HEK293 (cell line): ENCODE measurements around the gene AMPD2.

ENCODE experiments used
- AEBP2 ChIP-seq: fragments of 450-650 bp; formaldehyde crosslinking; IDR thresholded peaks from 2 replicates; pipeline ENCODE4 v1.5.1; 2016; ENCODE audit warnings: missing biosample characterization, missing genetic modification characterization, borderline replicate concordance
- EGR2 ChIP-seq: fragments of 450-650 bp; formaldehyde crosslinking; IDR thresholded peaks from 2 replicates; pipeline ENCODE4 v1.5.1; 2016; ENCODE audit warnings: low read depth, missing biosample characterization, missing genetic modification characterization
- REST ChIP-seq: fragments of 450-650 bp; formaldehyde crosslinking; IDR thresholded peaks from 2 replicates; pipeline ENCODE4 v1.5.1; 2016; ENCODE audit warnings: missing biosample characterization, missing genetic modification characterization
- SP7 ChIP-seq: fragments of 450-650 bp; formaldehyde crosslinking; IDR thresholded peaks from 2 replicates; pipeline ENCODE4 v1.5.1; 2016; ENCODE audit warnings: missing biosample characterization, missing genetic modification characterization
- ZBTB6 ChIP-seq: fragments of 450-650 bp; formaldehyde crosslinking; IDR thresholded peaks from 2 replicates; pipeline ENCODE4 v1.5.1; 2017; ENCODE audit warnings: missing biosample characterization, missing genetic modification characterization
- ZNF214 ChIP-seq: fragments of 450-650 bp; formaldehyde crosslinking; IDR thresholded peaks from 2 replicates; pipeline ENCODE4 v1.5.1; 2017; ENCODE audit warnings: missing biosample characterization, mild to moderate bottlenecking, missing genetic modification characterization, borderline replicate concordance
- ZNF24 ChIP-seq: fragments of 450-650 bp; formaldehyde crosslinking; IDR thresholded peaks from 2 replicates; pipeline ENCODE4 v1.5.1; 2016; ENCODE audit warnings: missing biosample characterization, missing genetic modification characterization
- ZNF266 ChIP-seq: fragments of 450-650 bp; formaldehyde crosslinking; IDR thresholded peaks from 2 replicates; pipeline ENCODE4 v1.5.1; 2016; ENCODE audit warnings: missing biosample characterization, missing genetic modification characterization, low read depth
- ZNF280D ChIP-seq: fragments of 450-650 bp; formaldehyde crosslinking; IDR thresholded peaks from 2 replicates; pipeline ENCODE4 v1.5.1; 2016; ENCODE audit warnings: missing biosample characterization, missing genetic modification characterization
- ZNF335 ChIP-seq: fragments of 450-650 bp; formaldehyde crosslinking; conservative IDR thresholded peaks from 2 replicates; pipeline ENCODE4 v1.5.1; 2016; ENCODE audit warnings: missing biosample characterization, missing genetic modification characterization
- ZNF391 ChIP-seq: fragments of 450-650 bp; formaldehyde crosslinking; IDR thresholded peaks from 2 replicates; pipeline ENCODE4 v1.5.1; 2016; ENCODE audit warnings: low read depth, missing biosample characterization, missing genetic modification characterization, borderline replicate concordance
- ZNF398 ChIP-seq: fragments of 450-650 bp; formaldehyde crosslinking; IDR thresholded peaks from 2 replicates; pipeline ENCODE4 v1.5.1; 2017; ENCODE audit warnings: missing biosample characterization, missing genetic modification characterization
- ZNF449 ChIP-seq: fragments of 450-650 bp; formaldehyde crosslinking; IDR thresholded peaks from 2 replicates; pipeline ENCODE4 v1.5.1; 2017; ENCODE audit warnings: missing biosample characterization, mild to moderate bottlenecking, missing genetic modification characterization, moderate library complexity
- ZNF585B ChIP-seq: fragments of 450-650 bp; formaldehyde crosslinking; IDR thresholded peaks from 2 replicates; pipeline ENCODE4 v1.5.1; 2016; ENCODE audit warnings: missing biosample characterization, missing genetic modification characterization
- ZNF596 ChIP-seq: fragments of 450-650 bp; IDR thresholded peaks from 2 replicates; pipeline ENCODE4 v1.5.0; 2018; ENCODE audit warnings: missing biosample characterization, mild to moderate bottlenecking, missing genetic modification characterization, moderate library complexity
- ZNF843 ChIP-seq: fragments of 450-650 bp; formaldehyde crosslinking; IDR thresholded peaks from 2 replicates; pipeline ENCODE4 v1.5.1; 2016; ENCODE audit warnings: missing biosample characterization, missing genetic modification characterization

AMPD2 gene

GRCh38 chr1:109637446-109637845 lies 17.8 kb downstream of the AMPD2 start (continued):
- TF ChIP-seq REST (tag by site-specific recombination) (no peak), ZNF266 (no peak), ZNF596 (tag by site-specific recombination) (no peak), ZNF449 (no peak), ZNF843 (tag by site-specific recombination) (no peak), ZNF391 (tag by site-specific recombination) (no peak), ZNF214 (tag by site-specific recombination) (no peak), SP7 (tag by site-specific recombination) (no peak), AEBP2 (tag by site-specific recombination) (no peak), EGR2 (tag by site-specific recombination) (no peak), ZNF335 (tag by site-specific recombination) (no peak), ZNF585B (no peak), ZBTB6 (tag by site-specific recombination) (no peak), ZNF398 (no peak), ZNF280D (tag by site-specific recombination) (no peak), ZNF24 (tag by site-specific recombination) (no peak)
